PC-9 (cell line): ENCODE data around the gene EXD3.

Experiments used
- EZH2 ChIP-seq: fragments of 200-600 bp; sonication (generic); IDR thresholded peaks from 2 replicates; pipeline ENCODE4 v1.8.0; 2017; ENCODE audit warnings: antibody characterized with exemption, low read depth
- TF ChIP-seq, protein P1 (sequence below): fragments of 200-600 bp; sonication (generic); conservative IDR thresholded peaks from 2 replicates; pipeline ENCODE4 v1.6.1; 2017; ENCODE audit warnings: mixed run types, antibody characterized with exemption, mild to moderate bottlenecking, moderate library complexity

DNA sequence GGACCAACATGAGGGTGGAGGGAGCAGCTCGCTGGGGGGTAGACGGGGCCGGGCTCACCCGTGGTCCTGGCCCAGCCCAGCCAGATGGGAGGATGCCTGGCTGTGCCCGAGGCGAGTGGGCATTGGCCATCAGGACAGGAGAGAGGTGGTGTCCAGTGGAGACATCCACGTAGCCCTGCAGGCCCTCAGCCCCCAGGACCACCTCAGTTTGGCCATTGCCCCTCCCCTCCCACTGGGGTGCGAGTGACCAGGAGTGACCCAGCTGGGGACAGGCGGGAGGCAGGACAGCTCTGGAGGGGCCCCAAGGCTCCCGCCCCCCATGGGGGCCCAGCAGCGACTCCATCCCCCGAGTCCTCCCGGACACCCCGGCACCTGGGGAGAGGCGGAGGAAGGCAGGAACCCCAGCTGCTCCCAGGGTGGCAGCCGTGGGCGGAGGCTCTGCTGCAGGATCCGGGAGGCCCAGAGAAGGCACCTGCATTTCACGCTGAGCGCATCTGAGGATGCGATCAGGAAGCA lies 8.5 kb upstream of the EXD3 start:
- TF ChIP-seq, protein P1, sequence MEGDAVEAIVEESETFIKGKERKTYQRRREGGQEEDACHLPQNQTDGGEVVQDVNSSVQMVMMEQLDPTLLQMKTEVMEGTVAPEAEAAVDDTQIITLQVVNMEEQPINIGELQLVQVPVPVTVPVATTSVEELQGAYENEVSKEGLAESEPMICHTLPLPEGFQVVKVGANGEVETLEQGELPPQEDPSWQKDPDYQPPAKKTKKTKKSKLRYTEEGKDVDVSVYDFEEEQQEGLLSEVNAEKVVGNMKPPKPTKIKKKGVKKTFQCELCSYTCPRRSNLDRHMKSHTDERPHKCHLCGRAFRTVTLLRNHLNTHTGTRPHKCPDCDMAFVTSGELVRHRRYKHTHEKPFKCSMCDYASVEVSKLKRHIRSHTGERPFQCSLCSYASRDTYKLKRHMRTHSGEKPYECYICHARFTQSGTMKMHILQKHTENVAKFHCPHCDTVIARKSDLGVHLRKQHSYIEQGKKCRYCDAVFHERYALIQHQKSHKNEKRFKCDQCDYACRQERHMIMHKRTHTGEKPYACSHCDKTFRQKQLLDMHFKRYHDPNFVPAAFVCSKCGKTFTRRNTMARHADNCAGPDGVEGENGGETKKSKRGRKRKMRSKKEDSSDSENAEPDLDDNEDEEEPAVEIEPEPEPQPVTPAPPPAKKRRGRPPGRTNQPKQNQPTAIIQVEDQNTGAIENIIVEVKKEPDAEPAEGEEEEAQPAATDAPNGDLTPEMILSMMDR = no peak
- TF ChIP-seq EZH2 = no peak
